Measurements from ENCODE around the gene SMARCA5.

The SMARCA5 gene

DNA sequence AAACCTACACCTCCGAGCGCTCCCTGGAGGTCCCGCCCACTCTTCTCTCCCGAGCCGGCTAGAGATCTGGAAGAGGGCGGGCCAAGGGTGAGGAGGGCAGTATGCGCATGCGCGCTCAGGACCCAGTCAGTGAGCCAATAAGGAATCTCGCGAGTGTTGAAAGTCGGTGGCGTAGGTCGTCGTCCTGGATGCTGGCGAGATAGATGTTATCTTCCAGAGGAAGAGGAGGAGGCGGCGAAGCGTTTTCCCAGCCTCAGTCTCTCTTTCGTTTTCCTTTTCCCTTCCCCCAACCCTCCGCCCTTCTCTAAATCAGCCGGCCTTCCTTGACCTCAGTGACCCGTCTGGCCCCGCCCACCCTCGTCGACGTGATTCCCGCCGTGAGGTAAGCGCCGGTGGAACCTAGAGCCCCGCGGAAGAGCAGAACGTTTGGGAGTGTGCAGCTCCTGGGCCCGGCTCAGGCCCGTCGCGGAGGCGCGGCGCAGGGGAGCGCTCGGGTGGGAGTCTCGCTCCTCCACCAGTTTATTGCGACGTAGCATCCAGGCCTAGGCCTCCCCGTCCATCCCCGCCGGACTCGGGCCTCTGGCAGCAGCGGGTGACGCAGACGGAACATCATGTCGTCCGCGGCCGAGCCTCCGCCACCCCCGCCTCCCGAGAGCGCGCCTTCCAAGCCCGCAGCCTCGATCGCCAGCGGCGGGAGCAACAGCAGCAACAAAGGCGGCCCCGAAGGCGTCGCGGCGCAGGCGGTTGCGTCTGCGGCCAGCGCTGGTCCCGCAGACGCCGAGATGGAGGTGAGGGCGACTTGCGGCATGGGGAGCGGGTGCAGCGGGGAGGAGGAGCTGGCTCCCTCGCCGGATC, at the start of gene SMARCA5 (continued):
- TF ChIP-seq ZNF530 (tag by site-specific recombination; IDR thresholded peaks at IDR 0.05; ENCODE audit: low read depth) (no peak), KLF8 (tag by site-specific recombination; IDR thresholded peaks at IDR 0.05) (0 out of 2 replicates have a peak, but pooled peaks have one; percentile 38), BCL11A (tag by site-specific recombination; IDR thresholded peaks at IDR 0.05; ENCODE audit: low read depth) (no peak), ZNF341 (tag by site-specific recombination; IDR thresholded peaks at IDR 0.05; ENCODE audit: low read depth) (peak; percentile 73), ZNF274 (IDR thresholded peaks at IDR 0.05; ENCODE audit: low read length) (no peak), ZNF274 (tag by site-specific recombination; IDR thresholded peaks at IDR 0.05; ENCODE audit: borderline replicate concordance) (no peak), BCL11B (tag by site-specific recombination; IDR thresholded peaks at IDR 0.05; ENCODE audit: low read depth) (no peak; the same call in 1 of the 2 replicates), ZNF600 (tag by site-specific recombination; IDR thresholded peaks at IDR 0.05) (peak; percentile 96), ZNF426 (tag by site-specific recombination; IDR thresholded peaks at IDR 0.05) (no peak), ZNF785 (tag by site-specific recombination; IDR thresholded peaks at IDR 0.05) (no peak), ZNF132 (tag by site-specific recombination; IDR thresholded peaks at IDR 0.05; ENCODE audit: borderline replicate concordance) (no peak), ZNF585B (tag by site-specific recombination; IDR thresholded peaks at IDR 0.05) (no peak), ZNF292 (tag by site-specific recombination; IDR thresholded peaks at IDR 0.05; ENCODE audit: borderline replicate concordance, low read depth) (no peak), SCRT1 (tag by site-specific recombination; IDR thresholded peaks at IDR 0.05; ENCODE audit: borderline replicate concordance) (no peak), ZFP37 (tag by site-specific recombination; IDR thresholded peaks at IDR 0.05) (peak; percentile 92), YY2 (tag by site-specific recombination; IDR thresholded peaks at IDR 0.05) (no peak), ZNF335 (tag by site-specific recombination; conservative IDR thresholded peaks at IDR 0.05) (peak; percentile 67), ZNF76 (tag by site-specific recombination; IDR thresholded peaks at IDR 0.05; ENCODE audit: borderline replicate concordance, low read depth) (no peak), ZNF302 (tag by site-specific recombination; IDR thresholded peaks at IDR 0.05; ENCODE audit: low read depth) (no peak), ZNF654 (tag by site-specific recombination; IDR thresholded peaks at IDR 0.05; ENCODE audit: low read depth) (no peak), ZNF792 (tag by site-specific recombination; IDR thresholded peaks at IDR 0.05) (no peak), REPIN1 (tag by site-specific recombination; IDR thresholded peaks at IDR 0.05; ENCODE audit: low read depth) (no peak), ZNF48 (tag by site-specific recombination; IDR thresholded peaks at IDR 0.05) (no peak), ZNF670 (tag by site-specific recombination; IDR thresholded peaks at IDR 0.05; ENCODE audit: low read depth) (no peak), ZNF776 (tag by site-specific recombination; IDR thresholded peaks at IDR 0.05; ENCODE audit: borderline replicate concordance) (no peak), SP7 (tag by site-specific recombination; IDR thresholded peaks at IDR 0.05) (0 out of 2 replicates have a peak, but pooled peaks have one; percentile 27), ZSCAN23 (tag by site-specific recombination; IDR thresholded peaks at IDR 0.05) (no peak), ZNF184 (tag by site-specific recombination; IDR thresholded peaks at IDR 0.05) (no peak), ZNF202 (tag by site-specific recombination; IDR thresholded peaks at IDR 0.05; ENCODE audit: borderline replicate concordance) (no peak)
- TF ChIP-seq, protein P1, sequence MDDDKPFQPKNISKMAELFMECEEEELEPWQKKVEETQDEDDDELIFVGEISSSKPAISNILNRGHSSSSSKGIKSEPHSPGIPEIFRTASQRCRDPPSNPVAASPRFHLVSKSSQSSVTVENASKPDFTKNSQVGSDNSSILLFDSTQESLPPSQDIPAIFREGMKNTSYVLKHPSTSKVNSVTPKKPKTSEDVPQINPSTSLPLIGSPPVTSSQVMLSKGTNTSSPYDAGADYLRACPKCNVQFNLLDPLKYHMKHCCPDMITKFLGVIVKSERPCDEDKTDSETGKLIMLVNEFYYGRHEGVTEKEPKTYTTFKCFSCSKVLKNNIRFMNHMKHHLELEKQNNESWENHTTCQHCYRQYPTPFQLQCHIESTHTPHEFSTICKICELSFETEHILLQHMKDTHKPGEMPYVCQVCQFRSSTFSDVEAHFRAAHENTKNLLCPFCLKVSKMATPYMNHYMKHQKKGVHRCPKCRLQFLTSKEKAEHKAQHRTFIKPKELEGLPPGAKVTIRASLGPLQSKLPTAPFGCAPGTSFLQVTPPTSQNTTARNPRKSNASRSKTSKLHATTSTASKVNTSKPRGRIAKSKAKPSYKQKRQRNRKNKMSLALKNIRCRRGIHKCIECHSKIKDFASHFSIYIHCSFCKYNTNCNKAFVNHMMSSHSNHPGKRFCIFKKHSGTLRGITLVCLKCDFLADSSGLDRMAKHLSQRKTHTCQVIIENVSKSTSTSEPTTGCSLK (tag by site-specific recombination; IDR thresholded peaks at IDR 0.05) = no peak
- TF ChIP-seq, protein P2, sequence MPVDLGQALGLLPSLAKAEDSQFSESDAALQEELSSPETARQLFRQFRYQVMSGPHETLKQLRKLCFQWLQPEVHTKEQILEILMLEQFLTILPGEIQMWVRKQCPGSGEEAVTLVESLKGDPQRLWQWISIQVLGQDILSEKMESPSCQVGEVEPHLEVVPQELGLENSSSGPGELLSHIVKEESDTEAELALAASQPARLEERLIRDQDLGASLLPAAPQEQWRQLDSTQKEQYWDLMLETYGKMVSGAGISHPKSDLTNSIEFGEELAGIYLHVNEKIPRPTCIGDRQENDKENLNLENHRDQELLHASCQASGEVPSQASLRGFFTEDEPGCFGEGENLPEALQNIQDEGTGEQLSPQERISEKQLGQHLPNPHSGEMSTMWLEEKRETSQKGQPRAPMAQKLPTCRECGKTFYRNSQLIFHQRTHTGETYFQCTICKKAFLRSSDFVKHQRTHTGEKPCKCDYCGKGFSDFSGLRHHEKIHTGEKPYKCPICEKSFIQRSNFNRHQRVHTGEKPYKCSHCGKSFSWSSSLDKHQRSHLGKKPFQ (tag by site-specific recombination; IDR thresholded peaks at IDR 0.05) = no peak
- TF ChIP-seq, protein P3, sequence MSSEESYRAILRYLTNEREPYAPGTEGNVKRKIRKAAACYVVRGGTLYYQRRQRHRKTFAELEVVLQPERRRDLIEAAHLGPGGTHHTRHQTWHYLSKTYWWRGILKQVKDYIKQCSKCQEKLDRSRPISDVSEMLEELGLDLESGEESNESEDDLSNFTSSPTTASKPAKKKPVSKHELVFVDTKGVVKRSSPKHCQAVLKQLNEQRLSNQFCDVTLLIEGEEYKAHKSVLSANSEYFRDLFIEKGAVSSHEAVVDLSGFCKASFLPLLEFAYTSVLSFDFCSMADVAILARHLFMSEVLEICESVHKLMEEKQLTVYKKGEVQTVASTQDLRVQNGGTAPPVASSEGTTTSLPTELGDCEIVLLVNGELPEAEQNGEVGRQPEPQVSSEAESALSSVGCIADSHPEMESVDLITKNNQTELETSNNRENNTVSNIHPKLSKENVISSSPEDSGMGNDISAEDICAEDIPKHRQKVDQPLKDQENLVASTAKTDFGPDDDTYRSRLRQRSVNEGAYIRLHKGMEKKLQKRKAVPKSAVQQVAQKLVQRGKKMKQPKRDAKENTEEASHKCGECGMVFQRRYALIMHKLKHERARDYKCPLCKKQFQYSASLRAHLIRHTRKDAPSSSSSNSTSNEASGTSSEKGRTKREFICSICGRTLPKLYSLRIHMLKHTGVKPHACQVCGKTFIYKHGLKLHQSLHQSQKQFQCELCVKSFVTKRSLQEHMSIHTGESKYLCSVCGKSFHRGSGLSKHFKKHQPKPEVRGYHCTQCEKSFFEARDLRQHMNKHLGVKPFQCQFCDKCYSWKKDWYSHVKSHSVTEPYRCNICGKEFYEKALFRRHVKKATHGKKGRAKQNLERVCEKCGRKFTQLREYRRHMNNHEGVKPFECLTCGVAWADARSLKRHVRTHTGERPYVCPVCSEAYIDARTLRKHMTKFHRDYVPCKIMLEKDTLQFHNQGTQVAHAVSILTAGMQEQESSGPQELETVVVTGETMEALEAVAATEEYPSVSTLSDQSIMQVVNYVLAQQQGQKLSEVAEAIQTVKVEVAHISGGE (tag by site-specific recombination; conservative IDR thresholded peaks at IDR 0.05; ENCODE audit: low read depth) = peak; percentile 50; the same call in 1 of the 2 replicates
